CD14-positive monocyte (primary cell): ENCODE results near the gene RAB22A. TPM values are rescaled to one million over a fixed set of nuclear protein-coding genes. Genes with fewer than 3 reads are reported as not detected.

Experiments
- DNase-seq, 3 donors: peaks; one replicate each; pipeline ENCODE4 v3.0.0-alpha.2; 2011 to 2022
- H2AFZ ChIP-seq: 2 replicates; pipeline ENCODE4 v1.6.0; 2012; ENCODE audit warnings: mild to moderate bottlenecking, low read depth, low read length, inconsistent platforms; ENCODE audit not compliant: insufficient read depth, poor library complexity, severe bottlenecking
- H3K27ac ChIP-seq, 2 donors: 1 replicate in 1 of 2; 2 replicates in 1 of 2; pipeline ENCODE4 v1.5.1; 2012 to 2013; ENCODE audit warnings: low read length in 2 of 2, control low read depth in 1 of 2, inconsistent platforms in 1 of 2, low read depth in 1 of 2, mild to moderate bottlenecking in 1 of 2
- H3K27me3 ChIP-seq, 2 donors: one replicate each; pipeline versions ENCODE4 v1.6.0 to v1.6.1; 2011 to 2013; ENCODE audit warnings: low read length in 2 of 2; ENCODE audit not compliant: control insufficient read depth in 2 of 2, insufficient read depth in 2 of 2
- H3K36me3 ChIP-seq, 2 donors: replicated peaks in 1 of 2; 1 replicate in 1 of 2; 2 replicates in 1 of 2; pipeline versions ENCODE4 v1.5.1 to v1.6.1; 2012 to 2013; ENCODE audit warnings: low read length in 2 of 2, control low read depth in 1 of 2, inconsistent platforms in 1 of 2, mild to moderate bottlenecking in 1 of 2; ENCODE audit not compliant: insufficient read depth in 2 of 2, control insufficient read depth in 1 of 2
- H3K4me1 ChIP-seq, 2 donors: 1 replicate in 1 of 2; 2 replicates in 1 of 2; pipeline versions ENCODE4 v1.5.1 to v1.6.1; 2012 to 2013; ENCODE audit warnings: low read length in 2 of 2, control low read depth in 1 of 2, inconsistent platforms in 1 of 2, mild to moderate bottlenecking in 1 of 2, moderate library complexity in 1 of 2; ENCODE audit not compliant: insufficient read depth in 2 of 2, control insufficient read depth in 1 of 2
- H3K4me2 ChIP-seq: replicated peaks from 2 replicates; pipeline ENCODE3; 2012; ENCODE audit warnings: low read length, moderate library complexity, mild to moderate bottlenecking; ENCODE audit not compliant: poor library complexity, severe bottlenecking; ENCODE audit errors: extremely low read depth
- H3K4me3 ChIP-seq, 3 experiments: fragments of 200-600 bp in 1 of 3; sonication (generic) in 1 of 3; replicated peaks in 1 of 3; 1 replicate in 2 of 3; 2 replicates in 1 of 3; pipeline ENCODE4 v1.5.1; 2011 to 2013; ENCODE audit warnings: low read length in 3 of 3, mild to moderate bottlenecking in 3 of 3, control low read depth in 2 of 3, low read depth in 2 of 3, inconsistent platforms in 1 of 3, moderate library complexity in 1 of 3
- H3K79me2 ChIP-seq: 2 replicates; pipeline ENCODE4 v1.6.0; 2012; ENCODE audit warnings: mild to moderate bottlenecking, control low read depth, inconsistent platforms, low read length, moderate library complexity; ENCODE audit not compliant: insufficient read depth
- H3K9ac ChIP-seq: 2 replicates; pipeline ENCODE4 v1.6.0; 2017; ENCODE audit warnings: low read length, mild to moderate bottlenecking; ENCODE audit not compliant: insufficient read depth, poor library complexity, severe bottlenecking
- H3K9me3 ChIP-seq, 2 donors: replicated peaks in 1 of 2; 1 replicate in 1 of 2; 2 replicates in 1 of 2; pipeline versions ENCODE4 v1.5.1 to v1.6.1; 2012 to 2013; ENCODE audit warnings: low read length in 2 of 2, control low read depth in 1 of 2; ENCODE audit not compliant: control insufficient read depth in 1 of 2, insufficient read depth in 1 of 2
- H4K20me1 ChIP-seq: 2 replicates; pipeline ENCODE4 v1.6.0; 2012; ENCODE audit warnings: mild to moderate bottlenecking, low read length, control low read depth, moderate library complexity; ENCODE audit not compliant: insufficient read depth
- H3K27ac Mint-ChIP-seq, 7 donors: one replicate each; pipeline ENCODE4 v1.8.0; 2020; ENCODE audit warnings: mild to moderate bottlenecking in 7 of 7, mixed read lengths in 7 of 7, moderate library complexity in 6 of 7, inconsistent platforms in 2 of 7
- H3K27me3 Mint-ChIP-seq, 3 donors: one replicate each; pipeline ENCODE4 v1.8.0; 2021 to 2022; ENCODE audit warnings: low read depth in 3 of 3, mild to moderate bottlenecking in 3 of 3, mixed read lengths in 3 of 3, moderate library complexity in 3 of 3, inconsistent platforms in 1 of 3
- H3K36me3 Mint-ChIP-seq, 2 donors: one replicate each; pipeline ENCODE4 v1.8.0; 2020; ENCODE audit warnings: mixed read lengths in 2 of 2, inconsistent platforms in 1 of 2, mild to moderate bottlenecking in 1 of 2
- H3K4me1 Mint-ChIP-seq: one replicate; pipeline ENCODE4 v1.8.0; 2020; ENCODE audit warnings: mild to moderate bottlenecking, mixed read lengths
- H3K4me3 Mint-ChIP-seq, 2 donors: one replicate each; pipeline ENCODE4 v1.8.0; 2020; ENCODE audit warnings: mild to moderate bottlenecking in 2 of 2, mixed read lengths in 2 of 2, moderate library complexity in 1 of 2
- H3K9me3 Mint-ChIP-seq, 7 donors: one replicate each; pipeline ENCODE4 v1.8.0; 2020 to 2022; ENCODE audit warnings: mixed read lengths in 7 of 7, mild to moderate bottlenecking in 6 of 7, moderate library complexity in 6 of 7, inconsistent platforms in 2 of 7
- WGBS: methylation state at CpG from one replicate; pipeline ENCODE4 v1.1.5; 2013; ENCODE audit warnings: missing lambda C conversion rate; ENCODE audit not compliant: insufficient coverage; 5-methylcytosine and 5-hydroxymethylcytosine counted together
- intact Hi-C, 2 donors: fragments of 100-400 bp; cut with micrococcal nuclease; formaldehyde crosslinking; loops; one replicate each; pipeline versions ENCODE4 v1.15.0 to v1.15.1; 2023
- polyA plus RNA-seq, 3 donors: library from polyadenylated mRNA; depleted of rRNA in 1 of 3; unstranded in 2 of 3; stranded (reverse) in 1 of 3; fragments of 300-500 nt in 2 of 3; fragments of >200 nt in 1 of 3; fragmentation: Illumina TruSeq in 2 of 3; gene quantifications; 1 replicate in 2 of 3; 2 replicates in 1 of 3; pipeline ENCODE4 v1.2.3, GENCODE V29; 2012 to 2021
- TF ChIP-seq, protein P1 (sequence below): fragments of 200-600 bp; IDR thresholded peaks from one replicate; pipeline ENCODE4 v1.8.0; 2022; ENCODE audit warnings: antibody characterized with exemption, mild to moderate bottlenecking

Gene RAB22A
- polyA plus RNA-seq, 3 donors, result 5.8 to 10.6 (median 9.8) TPM

DNA sequence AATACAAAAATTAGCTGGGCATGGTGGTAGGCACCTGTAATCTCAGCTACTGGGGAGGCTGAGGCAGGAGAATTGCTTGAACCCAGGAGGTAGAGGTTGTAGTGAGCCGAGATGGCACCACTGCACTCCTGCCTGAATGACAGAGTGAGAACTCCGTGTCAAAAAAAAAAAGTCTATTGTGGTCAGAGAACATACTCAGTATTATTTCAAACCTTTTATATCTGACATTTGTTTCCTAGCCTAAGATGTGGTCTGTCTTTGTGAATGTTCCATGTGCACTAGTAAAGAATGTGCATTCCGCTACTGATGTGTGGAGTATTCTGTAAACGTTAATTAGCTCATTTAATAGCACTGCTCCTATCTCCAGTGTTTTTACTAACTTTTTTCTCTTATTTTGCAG is 11.7 kb downstream of the RAB22A start:
- no peak overlapping the region for H3K4me2 ChIP-seq
- no peak overlapping the region for H2AFZ ChIP-seq
- H3K79me2 ChIP-seq, result peaks cover 78% of the 10 kb centered on the region
- peaks cover 74% of the 10 kb centered on the region for H4K20me1 ChIP-seq
- Mint-ChIP-seq H3K36me3 (peaks cover 32 to 40% of the 10 kb centered on the region in 2 donors), H3K4me1 (peaks cover 4% of the 10 kb centered on the region), H3K4me3 (no peak overlapping the region), H3K27ac (no peak overlapping the region), H3K9me3 (peaks cover 0 to 2% (median 0%) of the 10 kb centered on the region in 7 donors), H3K27me3 (no peaks in the 10 kb centered on the region)
- DNase-seq, result no peak
- H3K9me3 ChIP-seq, result no peaks in the 10 kb centered on the region
- H3K27me3 ChIP-seq, result no peaks in the 10 kb centered on the region
- TF ChIP-seq, protein P1, sequence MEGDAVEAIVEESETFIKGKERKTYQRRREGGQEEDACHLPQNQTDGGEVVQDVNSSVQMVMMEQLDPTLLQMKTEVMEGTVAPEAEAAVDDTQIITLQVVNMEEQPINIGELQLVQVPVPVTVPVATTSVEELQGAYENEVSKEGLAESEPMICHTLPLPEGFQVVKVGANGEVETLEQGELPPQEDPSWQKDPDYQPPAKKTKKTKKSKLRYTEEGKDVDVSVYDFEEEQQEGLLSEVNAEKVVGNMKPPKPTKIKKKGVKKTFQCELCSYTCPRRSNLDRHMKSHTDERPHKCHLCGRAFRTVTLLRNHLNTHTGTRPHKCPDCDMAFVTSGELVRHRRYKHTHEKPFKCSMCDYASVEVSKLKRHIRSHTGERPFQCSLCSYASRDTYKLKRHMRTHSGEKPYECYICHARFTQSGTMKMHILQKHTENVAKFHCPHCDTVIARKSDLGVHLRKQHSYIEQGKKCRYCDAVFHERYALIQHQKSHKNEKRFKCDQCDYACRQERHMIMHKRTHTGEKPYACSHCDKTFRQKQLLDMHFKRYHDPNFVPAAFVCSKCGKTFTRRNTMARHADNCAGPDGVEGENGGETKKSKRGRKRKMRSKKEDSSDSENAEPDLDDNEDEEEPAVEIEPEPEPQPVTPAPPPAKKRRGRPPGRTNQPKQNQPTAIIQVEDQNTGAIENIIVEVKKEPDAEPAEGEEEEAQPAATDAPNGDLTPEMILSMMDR, result no peak
- no CpG with 5 or more reads among the region's 4 CpGs for WGBS
- H3K9ac ChIP-seq, result no peak overlapping the region
- no peak overlapping the region for H3K27ac ChIP-seq
- no peak overlapping the region for H3K4me3 ChIP-seq
- H3K36me3 ChIP-seq, result peaks cover 14 to 25% of the 10 kb centered on the region in 2 donors
- intact Hi-C loops, result no loop called here
- no peaks in the 10 kb centered on the region for H3K4me1 ChIP-seq

DNA sequence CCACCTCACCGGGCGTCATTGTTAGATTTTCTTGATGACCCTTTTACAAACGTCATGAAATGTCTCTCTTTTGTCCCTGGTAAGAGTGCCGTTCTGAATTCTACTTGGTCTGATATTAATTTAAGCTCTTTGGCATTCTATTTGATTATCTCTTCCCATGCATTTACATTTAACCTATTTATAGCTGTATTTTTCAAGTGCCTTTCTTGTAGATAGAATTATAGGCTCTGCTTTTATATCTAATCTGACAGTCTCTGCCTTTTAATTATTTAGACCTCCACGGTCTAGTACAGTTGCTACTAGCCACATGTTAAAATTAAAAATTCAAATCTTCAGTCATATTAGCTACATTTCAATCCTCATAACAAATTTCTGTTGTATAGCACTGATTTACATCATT is 12.6 kb downstream of the RAB22A start:
- TF ChIP-seq, protein P1, result no peak
- no peak overlapping the region for H2AFZ ChIP-seq
- H3K4me1 ChIP-seq, result no peaks in the 10 kb centered on the region
- H3K36me3 ChIP-seq, result peaks cover 6 to 18% of the 10 kb centered on the region in 2 donors
- Mint-ChIP-seq H3K27ac (peak overlapping the region in 1 of 7 donors; percentile 35), H3K4me3 (no peak overlapping the region), H3K9me3 (peaks cover 0 to 2% (median 0%) of the 10 kb centered on the region in 7 donors), H3K36me3 (peaks cover 24 to 31% of the 10 kb centered on the region in 2 donors), H3K4me1 (peaks cover 6% of the 10 kb centered on the region), H3K27me3 (no peaks in the 10 kb centered on the region)
- no peak overlapping the region for H3K4me2 ChIP-seq
- intact Hi-C loops, result no loop called here
- WGBS, result no CpG with 5 or more reads among the region's 5 CpGs
- H3K79me2 ChIP-seq, result peaks cover 78% of the 10 kb centered on the region
- H3K9me3 ChIP-seq, result no peaks in the 10 kb centered on the region
- DNase-seq, result no peak
- no peak overlapping the region for H3K27ac ChIP-seq
- no peak overlapping the region for H3K4me3 ChIP-seq
- H4K20me1 ChIP-seq, result peaks cover 75% of the 10 kb centered on the region
- no peak overlapping the region for H3K9ac ChIP-seq
- no peaks in the 10 kb centered on the region for H3K27me3 ChIP-seq
